ENCODE results near the gene ICE1.
"Not testable (repeated sequence)": the region's sequence is repeated elsewhere in the genome, so short reads cannot be mapped to it uniquely, and the experiment has no call there.

ICE1 gene

GRCh38 chr5:5384660-5385330, 37.7 kb upstream of the ICE1 start:
- Histone ChIP-seq H3K9me3 (ENCODE audit: control insufficient read depth in 2 of 2, low read length in 2 of 2) (no peaks in the 10 kb centered on the region), H3K27me3 (ENCODE audit: control insufficient read depth in 2 of 2, insufficient read depth in 2 of 2, low read length in 2 of 2) (no peaks in the 10 kb centered on the region), H3K9ac (ENCODE audit: low read depth in 1 of 2, low read length in 2 of 2) (no peak overlapping the region), H3K4me3 (ENCODE audit: low read length in 2 of 2) (no peak overlapping the region), H3K27ac (ENCODE audit: low read depth in 2 of 2, low read length in 2 of 2) (no peak overlapping the region), H3K4me1 (ENCODE audit: control insufficient read depth in 2 of 2, insufficient read depth in 2 of 2, low read length in 2 of 2) (no peaks in the 10 kb centered on the region), H3K36me3 (ENCODE audit: control insufficient read depth in 2 of 2, insufficient read depth in 2 of 2, low read length in 2 of 2) (no peaks in the 10 kb centered on the region)

DNA sequence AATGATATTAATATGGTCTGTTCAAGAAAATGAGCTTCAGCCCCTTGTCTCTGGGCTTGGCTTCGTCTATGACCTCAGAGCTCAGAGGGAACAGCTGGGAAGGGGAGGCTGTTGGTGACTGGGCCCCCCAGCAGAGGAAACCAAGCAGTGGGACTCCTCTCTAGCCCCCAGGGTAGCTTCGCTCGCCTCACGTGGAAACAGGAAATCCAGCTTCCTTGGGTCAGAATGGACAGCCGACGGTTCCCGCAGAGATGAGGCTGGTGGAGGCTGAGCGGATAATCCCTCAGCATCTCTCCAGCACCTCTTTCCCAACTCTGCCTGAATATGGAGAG, 37.2 kb upstream of the ICE1 start:
- H3K27ac ChIP-seq (ENCODE audit: low read depth in 2 of 2, low read length in 2 of 2): no peak overlapping the region
- H3K4me3 ChIP-seq (ENCODE audit: low read length in 2 of 2): no peak overlapping the region
- H3K4me1 ChIP-seq (ENCODE audit: control insufficient read depth in 2 of 2, insufficient read depth in 2 of 2, low read length in 2 of 2): no peaks in the 10 kb centered on the region
- H3K27me3 ChIP-seq (ENCODE audit: control insufficient read depth in 2 of 2, insufficient read depth in 2 of 2, low read length in 2 of 2): no peaks in the 10 kb centered on the region
- no peaks in the 10 kb centered on the region for H3K36me3 ChIP-seq (ENCODE audit: control insufficient read depth in 2 of 2, insufficient read depth in 2 of 2, low read length in 2 of 2)
- no peaks in the 10 kb centered on the region for H3K9me3 ChIP-seq (ENCODE audit: control insufficient read depth in 2 of 2, low read length in 2 of 2)
- H3K9ac ChIP-seq (ENCODE audit: low read depth in 1 of 2, low read length in 2 of 2): no peak overlapping the region

GRCh38 chr5:5386329-5386728, 36.1 kb upstream of the ICE1 start:
- Histone ChIP-seq H3K36me3 (ENCODE audit: control insufficient read depth in 2 of 2, insufficient read depth in 2 of 2, low read length in 2 of 2) (no peaks in the 10 kb centered on the region), H3K4me1 (ENCODE audit: control insufficient read depth in 2 of 2, insufficient read depth in 2 of 2, low read length in 2 of 2) (no peaks in the 10 kb centered on the region), H3K27ac (ENCODE audit: low read depth in 2 of 2, low read length in 2 of 2) (no peak overlapping the region), H3K9me3 (ENCODE audit: control insufficient read depth in 2 of 2, low read length in 2 of 2) (no peaks in the 10 kb centered on the region), H3K4me3 (ENCODE audit: low read length in 2 of 2) (no peak overlapping the region), H3K9ac (ENCODE audit: low read depth in 1 of 2, low read length in 2 of 2) (no peak overlapping the region), H3K27me3 (ENCODE audit: control insufficient read depth in 2 of 2, insufficient read depth in 2 of 2, low read length in 2 of 2) (no peaks in the 10 kb centered on the region)

- Histone ChIP-seq H3K4me1 (ENCODE audit: control insufficient read depth in 2 of 2, insufficient read depth in 2 of 2, low read length in 2 of 2) (no peaks in the 10 kb centered on the region), H3K9ac (ENCODE audit: low read depth in 1 of 2, low read length in 2 of 2) (no peak overlapping the region), H3K36me3 (ENCODE audit: control insufficient read depth in 2 of 2, insufficient read depth in 2 of 2, low read length in 2 of 2) (no peaks in the 10 kb centered on the region), H3K27me3 (ENCODE audit: control insufficient read depth in 2 of 2, insufficient read depth in 2 of 2, low read length in 2 of 2) (no peaks in the 10 kb centered on the region), H3K9me3 (ENCODE audit: control insufficient read depth in 2 of 2, low read length in 2 of 2) (no peaks in the 10 kb centered on the region), H3K27ac (ENCODE audit: low read depth in 2 of 2, low read length in 2 of 2) (no peak overlapping the region), H3K4me3 (ENCODE audit: low read length in 2 of 2) (no peak overlapping the region)
Measured at GRCh38 chr5:5387192-5387591, 35.3 kb upstream of the ICE1 start.

DNA sequence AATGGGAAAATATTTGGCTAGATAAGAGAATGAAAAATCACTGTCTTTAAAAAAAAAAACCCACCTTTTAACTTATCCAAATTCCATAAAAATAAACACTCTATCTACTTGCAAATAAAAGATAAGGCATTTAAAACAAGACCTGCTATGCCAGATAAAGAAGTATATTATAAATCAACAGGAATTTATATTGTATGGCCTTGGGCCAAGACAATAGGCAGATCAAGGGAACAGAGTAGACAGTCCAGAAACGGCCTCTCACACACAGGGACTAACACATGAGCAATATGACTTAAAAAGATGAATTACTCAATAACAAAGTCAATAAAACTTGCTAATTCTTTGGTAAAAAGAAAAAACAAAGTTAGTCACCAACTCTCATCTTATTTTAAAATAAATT, 34.7 kb upstream of the ICE1 start:
- Histone ChIP-seq H3K27me3 (ENCODE audit: control insufficient read depth in 2 of 2, insufficient read depth in 2 of 2, low read length in 2 of 2) (no peaks in the 10 kb centered on the region), H3K9ac (ENCODE audit: low read depth in 1 of 2, low read length in 2 of 2) (no peak overlapping the region), H3K9me3 (ENCODE audit: control insufficient read depth in 2 of 2, low read length in 2 of 2) (no peaks in the 10 kb centered on the region), H3K36me3 (ENCODE audit: control insufficient read depth in 2 of 2, insufficient read depth in 2 of 2, low read length in 2 of 2) (no peaks in the 10 kb centered on the region), H3K4me1 (ENCODE audit: control insufficient read depth in 2 of 2, insufficient read depth in 2 of 2, low read length in 2 of 2) (no peaks in the 10 kb centered on the region), H3K4me3 (ENCODE audit: low read length in 2 of 2) (no peak overlapping the region), H3K27ac (ENCODE audit: low read depth in 2 of 2, low read length in 2 of 2) (no peak overlapping the region)

GRCh38 chr5:5390121-5390869, 32.2 kb upstream of the ICE1 start:
- H3K9me3 ChIP-seq (ENCODE audit: control insufficient read depth in 2 of 2, low read length in 2 of 2); H3K4me3 ChIP-seq (ENCODE audit: low read length in 2 of 2); H3K9ac ChIP-seq (ENCODE audit: low read depth in 1 of 2, low read length in 2 of 2); H3K4me1 ChIP-seq (ENCODE audit: control insufficient read depth in 2 of 2, insufficient read depth in 2 of 2, low read length in 2 of 2); H3K27ac ChIP-seq (ENCODE audit: low read depth in 2 of 2, low read length in 2 of 2); H3K36me3 ChIP-seq (ENCODE audit: control insufficient read depth in 2 of 2, insufficient read depth in 2 of 2, low read length in 2 of 2); H3K27me3 ChIP-seq (ENCODE audit: control insufficient read depth in 2 of 2, insufficient read depth in 2 of 2, low read length in 2 of 2): not testable (repeated sequence)

DNA sequence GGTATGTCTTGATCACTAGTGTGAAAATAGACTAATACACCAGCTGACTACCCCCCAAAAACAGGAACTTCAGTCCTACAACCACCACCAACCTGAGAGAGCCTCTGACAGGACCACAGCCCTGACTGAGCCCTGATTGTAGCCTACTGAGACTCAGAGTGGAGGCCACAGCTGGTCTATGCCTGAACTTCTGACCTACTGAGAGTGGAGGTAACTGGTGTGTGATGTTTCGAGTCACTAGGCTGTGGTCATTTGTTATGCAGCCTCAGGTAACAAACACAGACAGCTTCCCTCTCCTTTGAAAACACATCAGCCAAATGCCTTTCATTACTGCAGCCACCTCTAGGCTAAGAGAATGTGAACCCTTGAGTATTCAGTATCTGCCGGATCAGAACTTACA, 30.0 kb upstream of the ICE1 start:
- H3K36me3 ChIP-seq (ENCODE audit: control insufficient read depth in 2 of 2, insufficient read depth in 2 of 2, low read length in 2 of 2); H3K27me3 ChIP-seq (ENCODE audit: control insufficient read depth in 2 of 2, insufficient read depth in 2 of 2, low read length in 2 of 2); H3K27ac ChIP-seq (ENCODE audit: low read depth in 2 of 2, low read length in 2 of 2): not testable (repeated sequence)

DNA sequence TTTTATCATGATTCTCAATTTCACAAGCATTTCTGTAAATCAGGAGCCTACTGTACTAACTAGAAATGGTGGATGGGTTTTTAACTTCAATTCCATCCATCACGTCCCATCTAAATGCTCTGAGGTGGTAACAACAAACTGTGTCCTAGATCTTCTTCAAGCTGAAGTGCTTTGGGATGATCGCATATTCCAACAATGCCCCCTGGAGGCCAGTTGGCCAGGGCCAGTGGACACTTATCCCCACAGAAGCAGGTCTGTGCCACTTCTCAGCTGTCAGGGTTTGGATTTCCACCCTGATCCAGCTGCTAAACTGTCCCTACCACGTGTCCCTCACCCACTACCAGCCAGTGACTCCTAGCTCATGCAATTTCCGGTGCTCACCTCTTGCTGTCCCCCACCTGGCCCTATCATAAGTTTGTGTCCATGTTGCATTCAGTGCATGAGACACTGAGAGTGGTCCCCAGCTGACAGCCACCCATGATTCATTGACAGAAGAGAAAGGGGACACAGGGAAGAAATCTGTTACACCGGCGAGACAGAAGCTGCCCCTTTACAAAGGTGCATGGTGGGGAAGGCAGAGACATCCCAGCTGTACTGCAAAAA, 28.0 kb upstream of the ICE1 start:
- H3K27ac ChIP-seq (ENCODE audit: low read depth in 2 of 2, low read length in 2 of 2); H3K4me1 ChIP-seq (ENCODE audit: control insufficient read depth in 2 of 2, insufficient read depth in 2 of 2, low read length in 2 of 2); H3K9ac ChIP-seq (ENCODE audit: low read depth in 1 of 2, low read length in 2 of 2); H3K4me3 ChIP-seq (ENCODE audit: low read length in 2 of 2); H3K27me3 ChIP-seq (ENCODE audit: control insufficient read depth in 2 of 2, insufficient read depth in 2 of 2, low read length in 2 of 2); H3K9me3 ChIP-seq (ENCODE audit: control insufficient read depth in 2 of 2, low read length in 2 of 2); H3K36me3 ChIP-seq (ENCODE audit: control insufficient read depth in 2 of 2, insufficient read depth in 2 of 2, low read length in 2 of 2): not testable (repeated sequence)

More for the DNA sequence above, 30.0 kb upstream of the ICE1 start:
- not testable (repeated sequence) for H3K9me3 ChIP-seq (ENCODE audit: control insufficient read depth in 2 of 2, low read length in 2 of 2); H3K9ac ChIP-seq (ENCODE audit: low read depth in 1 of 2, low read length in 2 of 2); H3K4me1 ChIP-seq (ENCODE audit: control insufficient read depth in 2 of 2, insufficient read depth in 2 of 2, low read length in 2 of 2); H3K4me3 ChIP-seq (ENCODE audit: low read length in 2 of 2)

- H3K4me1 ChIP-seq (ENCODE audit: control insufficient read depth in 2 of 2, insufficient read depth in 2 of 2, low read length in 2 of 2); H3K4me3 ChIP-seq (ENCODE audit: low read length in 2 of 2); H3K9me3 ChIP-seq (ENCODE audit: control insufficient read depth in 2 of 2, low read length in 2 of 2); H3K27ac ChIP-seq (ENCODE audit: low read depth in 2 of 2, low read length in 2 of 2); H3K9ac ChIP-seq (ENCODE audit: low read depth in 1 of 2, low read length in 2 of 2); H3K27me3 ChIP-seq (ENCODE audit: control insufficient read depth in 2 of 2, insufficient read depth in 2 of 2, low read length in 2 of 2); H3K36me3 ChIP-seq (ENCODE audit: control insufficient read depth in 2 of 2, insufficient read depth in 2 of 2, low read length in 2 of 2): not testable (repeated sequence)
Measured at GRCh38 chr5:5395093-5395492, 27.4 kb upstream of the ICE1 start.

- H3K27ac ChIP-seq (ENCODE audit: low read depth in 2 of 2, low read length in 2 of 2): no peak overlapping the region
- no peaks in the 10 kb centered on the region for H3K27me3 ChIP-seq (ENCODE audit: control insufficient read depth in 2 of 2, insufficient read depth in 2 of 2, low read length in 2 of 2)
- no peak overlapping the region for H3K4me3 ChIP-seq (ENCODE audit: low read length in 2 of 2)
- H3K9me3 ChIP-seq (ENCODE audit: control insufficient read depth in 2 of 2, low read length in 2 of 2): no peaks in the 10 kb centered on the region
- no peak overlapping the region for H3K9ac ChIP-seq (ENCODE audit: low read depth in 1 of 2, low read length in 2 of 2)
- H3K36me3 ChIP-seq (ENCODE audit: control insufficient read depth in 2 of 2, insufficient read depth in 2 of 2, low read length in 2 of 2): no peaks in the 10 kb centered on the region
- H3K4me1 ChIP-seq (ENCODE audit: control insufficient read depth in 2 of 2, insufficient read depth in 2 of 2, low read length in 2 of 2): no peaks in the 10 kb centered on the region
Measured at GRCh38 chr5:5398071-5398470, 24.4 kb upstream of the ICE1 start.

Measured in mucosa of rectum (tissue), 2 donors.